ENCODE data around the gene HHATL.
"Not testable (repeated sequence)": the region's sequence is repeated elsewhere in the genome, so short reads cannot be mapped to it uniquely, and the experiment has no call there.

HHATL gene

DNA sequence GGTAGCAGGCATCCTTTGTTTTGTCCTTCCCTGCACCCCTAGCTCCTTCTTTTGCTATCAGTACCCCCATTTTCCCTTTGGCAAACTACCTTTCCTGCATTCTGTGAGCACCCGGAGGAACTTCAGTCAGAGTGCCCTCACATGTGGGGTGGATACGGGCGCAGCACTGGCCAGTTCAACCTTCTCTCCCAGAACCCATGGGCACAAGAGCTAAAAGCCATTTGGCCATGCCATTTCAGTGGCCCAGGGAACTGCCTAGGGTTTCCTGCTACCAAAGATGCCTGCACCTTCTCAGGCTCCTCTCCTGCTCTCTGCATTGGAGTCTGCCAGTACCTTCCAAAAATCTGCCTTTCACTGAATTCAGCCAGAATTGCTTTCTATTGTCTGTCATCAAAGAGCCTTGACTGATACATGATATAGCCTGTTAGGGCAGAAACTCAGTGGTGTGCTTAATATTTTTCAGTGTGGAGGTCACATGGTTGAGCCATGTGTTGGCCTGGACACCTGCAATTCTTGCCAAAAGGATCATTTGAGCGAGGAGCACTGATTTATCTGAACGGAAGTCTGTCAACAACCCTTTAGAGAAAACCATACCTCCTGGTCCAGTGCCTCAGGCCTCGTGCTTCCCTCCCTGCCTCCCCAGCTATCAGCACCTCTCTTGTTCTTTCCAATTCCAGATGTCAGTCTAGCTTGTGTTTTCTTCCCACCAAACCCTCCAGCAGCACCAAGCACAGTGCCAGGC lies 27.0 kb upstream of the HHATL start:
- TF ChIP-seq, protein P1, sequence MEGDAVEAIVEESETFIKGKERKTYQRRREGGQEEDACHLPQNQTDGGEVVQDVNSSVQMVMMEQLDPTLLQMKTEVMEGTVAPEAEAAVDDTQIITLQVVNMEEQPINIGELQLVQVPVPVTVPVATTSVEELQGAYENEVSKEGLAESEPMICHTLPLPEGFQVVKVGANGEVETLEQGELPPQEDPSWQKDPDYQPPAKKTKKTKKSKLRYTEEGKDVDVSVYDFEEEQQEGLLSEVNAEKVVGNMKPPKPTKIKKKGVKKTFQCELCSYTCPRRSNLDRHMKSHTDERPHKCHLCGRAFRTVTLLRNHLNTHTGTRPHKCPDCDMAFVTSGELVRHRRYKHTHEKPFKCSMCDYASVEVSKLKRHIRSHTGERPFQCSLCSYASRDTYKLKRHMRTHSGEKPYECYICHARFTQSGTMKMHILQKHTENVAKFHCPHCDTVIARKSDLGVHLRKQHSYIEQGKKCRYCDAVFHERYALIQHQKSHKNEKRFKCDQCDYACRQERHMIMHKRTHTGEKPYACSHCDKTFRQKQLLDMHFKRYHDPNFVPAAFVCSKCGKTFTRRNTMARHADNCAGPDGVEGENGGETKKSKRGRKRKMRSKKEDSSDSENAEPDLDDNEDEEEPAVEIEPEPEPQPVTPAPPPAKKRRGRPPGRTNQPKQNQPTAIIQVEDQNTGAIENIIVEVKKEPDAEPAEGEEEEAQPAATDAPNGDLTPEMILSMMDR (IDR thresholded peaks at IDR 0.05; ENCODE audit: low read depth, low read length): no peak
- no peak overlapping the region for H3K4me3 ChIP-seq (ENCODE audit: low read depth, low read length)

DNA sequence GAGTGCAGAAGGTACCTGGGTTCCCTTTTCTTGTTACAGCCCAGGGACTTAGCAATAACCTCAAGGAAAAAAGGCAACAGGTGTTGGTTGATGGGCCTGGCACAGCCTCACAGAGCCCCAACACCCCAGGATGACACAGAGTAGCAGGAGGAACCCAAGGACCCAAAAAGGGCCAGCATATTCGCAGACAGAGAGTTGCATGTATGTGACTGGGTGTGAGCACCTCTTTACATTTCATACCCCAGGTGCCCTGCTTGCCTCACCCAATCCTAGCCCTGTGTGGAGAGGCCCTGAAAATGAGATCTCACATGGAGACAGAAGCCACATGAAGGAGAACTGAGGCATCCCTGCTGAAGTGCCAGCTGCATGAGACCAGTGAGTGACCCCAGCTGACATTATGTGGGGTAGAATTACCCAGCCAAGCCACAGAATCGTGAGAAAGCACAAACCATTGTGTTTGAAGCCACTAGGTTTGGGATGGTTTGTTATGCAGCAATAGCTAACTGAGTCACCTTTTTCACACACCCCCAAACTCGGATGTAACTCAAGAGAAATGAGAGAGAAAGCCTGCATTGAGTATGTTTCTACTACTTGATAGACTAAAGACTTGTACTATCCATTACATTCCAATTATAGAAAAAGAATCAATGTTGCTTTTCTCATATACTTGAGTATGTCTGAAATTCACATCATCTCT lies 26.2 kb upstream of the HHATL start:
- TF ChIP-seq, protein P1 (IDR thresholded peaks at IDR 0.05; ENCODE audit: low read depth, low read length): no peak
- H3K4me3 ChIP-seq (ENCODE audit: low read depth, low read length): no peak overlapping the region

GRCh38 chr3:42728056-42728455 lies 25.5 kb upstream of the HHATL start:
- TF ChIP-seq, protein P1 (IDR thresholded peaks at IDR 0.05; ENCODE audit: low read depth, low read length): no peak
- no peak overlapping the region for H3K4me3 ChIP-seq (ENCODE audit: low read depth, low read length)

- TF ChIP-seq, protein P1 (IDR thresholded peaks at IDR 0.05; ENCODE audit: low read depth, low read length): no peak
- H3K4me3 ChIP-seq (ENCODE audit: low read depth, low read length): no peak overlapping the region
These were observed 22.9 kb upstream of the HHATL start for GRCh38 chr3:42725454-42725853.

DNA sequence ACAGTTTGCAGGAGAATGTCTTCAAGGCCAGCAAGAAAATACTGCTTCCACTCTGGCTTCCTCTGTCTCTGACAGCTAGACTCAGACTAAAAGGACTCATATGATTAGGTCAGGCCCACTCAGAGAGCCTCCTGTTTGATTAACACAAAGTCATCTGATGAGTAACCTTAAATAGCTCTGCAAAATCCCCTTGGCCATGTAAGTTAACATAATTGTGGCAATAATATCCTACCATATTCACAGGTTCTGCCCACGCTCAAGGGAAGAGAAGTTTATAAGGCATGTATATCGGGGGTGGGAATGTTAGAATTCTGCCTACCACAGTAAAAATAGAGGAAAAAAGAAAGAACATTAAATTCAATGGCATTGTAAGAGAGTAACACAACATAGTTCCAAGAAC lies 20.6 kb upstream of the HHATL start:
- TF ChIP-seq, protein P1 (IDR thresholded peaks at IDR 0.05; ENCODE audit: low read depth, low read length): no peak
- H3K4me3 ChIP-seq (ENCODE audit: low read depth, low read length): no peak overlapping the region

DNA sequence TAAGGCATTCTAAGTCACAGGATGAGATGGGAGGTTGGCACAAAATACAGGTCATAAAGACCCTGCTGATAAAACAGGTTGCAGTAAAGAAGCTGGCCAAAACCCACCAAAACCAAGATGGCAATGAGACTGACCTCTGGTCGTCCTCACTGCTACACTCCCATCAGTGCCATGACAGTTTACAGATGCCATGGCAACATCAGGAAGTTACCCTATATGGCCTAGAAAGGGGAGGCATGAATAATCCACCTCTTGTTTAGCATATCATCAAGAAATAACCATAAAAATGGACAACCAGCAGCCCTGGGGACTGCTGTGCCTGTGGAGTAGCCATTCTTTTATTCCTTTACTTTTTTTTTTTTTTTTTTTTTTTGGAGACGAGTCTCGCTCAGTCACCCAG lies 19.8 kb upstream of the HHATL start:
- H3K4me3 ChIP-seq (ENCODE audit: low read depth, low read length): not testable (repeated sequence)

- no peak overlapping the region for H3K4me3 ChIP-seq (ENCODE audit: low read depth, low read length)
- TF ChIP-seq, protein P1 (IDR thresholded peaks at IDR 0.05; ENCODE audit: low read depth, low read length): no peak
These were observed 19.1 kb upstream of the HHATL start for GRCh38 chr3:42721690-42722089.
